ENCODE results near the gene AAMP.

AAMP gene

DNA sequence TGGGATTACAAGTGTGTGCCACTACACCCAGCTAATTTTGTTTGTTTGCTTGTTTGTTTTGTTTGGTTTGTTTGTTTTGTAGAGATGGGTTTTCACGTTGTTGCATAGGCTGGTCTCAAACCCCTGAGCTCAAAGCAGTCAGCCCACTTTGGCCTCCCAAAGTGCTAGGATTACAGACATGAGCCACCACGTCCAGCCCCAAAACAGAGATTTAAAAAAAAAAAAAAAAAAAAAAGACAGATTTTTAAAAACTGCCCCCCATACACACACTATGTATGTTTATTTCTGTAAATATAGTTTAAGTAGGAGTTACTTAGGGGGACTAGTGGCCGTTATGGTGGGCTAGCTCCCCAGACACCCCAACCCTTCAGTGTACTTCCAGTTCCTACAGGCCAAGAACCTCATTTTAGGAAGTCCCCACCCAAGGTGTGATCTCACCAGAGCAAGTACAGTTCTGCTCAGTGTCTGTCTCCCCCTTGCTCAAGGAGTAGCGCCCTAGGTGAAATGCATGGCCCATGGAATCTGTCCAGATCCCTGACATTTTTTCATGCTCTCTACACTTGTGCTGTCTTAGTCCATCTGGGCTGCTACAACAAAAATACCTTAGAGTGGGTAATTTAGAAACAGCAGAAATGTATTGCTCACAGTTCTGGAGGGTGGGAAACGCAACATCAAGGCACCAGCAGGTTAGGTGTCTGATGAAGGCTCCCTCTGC is 23.9 kb upstream of the AAMP start:
- ATAC-seq, result no peak

- ATAC-seq, result peak; percentile 92 to 93
These were observed 22.4 kb upstream of the AAMP start, which contains the start of gene TMBIM1 for GRCh38 chr2:218292048-218293014. Gene TMBIM1 (minus strand): TSS chr2:218292503. CDS start chr2:218282141, 10,362 bp downstream.

DNA sequence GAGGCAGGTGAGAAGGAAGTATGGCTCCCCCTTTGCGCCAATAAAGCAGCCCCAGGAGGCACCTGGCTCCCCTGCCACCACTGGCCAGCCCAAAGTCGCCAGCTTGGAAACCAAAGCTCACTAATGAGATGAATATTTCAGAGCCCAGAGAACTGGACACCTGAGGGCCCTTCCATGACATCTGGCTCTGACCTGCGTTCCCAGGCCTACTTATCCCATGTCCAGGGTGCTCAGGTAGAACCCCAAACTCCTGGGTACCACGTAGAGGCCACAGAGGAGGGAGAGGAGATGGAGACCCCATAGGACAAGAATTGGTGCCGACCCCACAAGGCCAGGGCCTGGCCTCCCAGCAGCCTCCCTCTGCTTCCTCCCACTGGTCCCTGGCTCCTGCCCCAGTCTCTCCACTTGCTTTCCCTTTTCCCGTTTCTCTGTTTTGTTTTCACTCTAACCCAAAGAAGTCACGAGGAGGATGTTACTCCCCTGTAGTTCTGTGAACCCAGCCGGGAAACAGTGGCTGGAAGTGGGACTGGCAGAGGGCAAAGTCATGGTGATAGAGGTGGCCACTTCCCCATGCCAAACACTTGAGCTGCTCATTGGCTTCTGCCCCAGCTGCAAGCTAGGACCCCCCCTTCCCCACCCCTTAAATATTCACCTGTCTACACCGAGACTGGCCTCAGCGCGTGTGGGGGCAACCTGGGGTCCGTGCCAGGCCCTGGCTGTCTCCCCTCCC is 21.5 kb upstream of the AAMP start:
- no peak for ATAC-seq

DNA sequence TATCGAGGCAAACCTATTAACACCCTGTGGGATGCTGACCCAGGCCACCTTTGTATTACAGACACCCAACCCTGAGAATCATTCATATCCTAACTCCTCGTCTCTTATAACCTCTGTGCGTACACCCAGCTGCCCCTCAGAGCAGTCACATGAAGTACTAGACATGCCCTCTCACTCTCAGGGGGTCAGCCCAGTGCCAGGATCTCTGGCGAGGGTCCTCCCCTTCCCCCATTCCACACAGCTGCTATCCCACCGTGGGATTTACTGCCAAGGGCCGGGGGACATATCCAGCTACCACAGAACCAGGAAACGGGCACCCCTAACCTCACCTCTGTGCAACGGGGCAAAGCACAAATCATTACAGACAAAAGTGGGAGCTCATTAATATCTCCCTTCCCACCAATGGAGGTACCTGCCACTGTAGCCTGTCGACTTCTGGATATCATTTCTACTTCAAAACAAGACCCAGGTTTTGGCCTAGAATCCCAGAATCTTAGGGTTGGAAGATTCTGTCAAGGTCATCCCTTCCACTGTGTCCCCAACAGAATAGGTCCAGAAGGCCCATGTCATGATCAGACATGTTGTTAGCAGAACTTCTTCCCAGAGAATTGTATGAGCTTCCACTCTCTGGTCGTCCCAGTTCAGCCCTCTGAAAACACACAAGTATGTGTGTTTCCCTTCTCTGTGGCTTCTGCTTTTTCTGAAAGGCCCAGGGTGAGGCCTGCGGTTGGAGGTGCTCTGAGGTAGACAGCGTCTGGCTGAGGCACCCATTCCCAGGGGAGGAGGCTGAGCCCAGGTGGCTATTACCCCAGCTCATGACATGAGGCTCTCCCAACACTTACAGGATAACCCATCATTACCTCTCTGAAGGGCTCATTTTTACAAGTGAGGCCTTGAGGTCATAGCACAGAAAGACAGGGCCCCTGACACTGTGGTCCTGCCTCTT is 20.7 kb upstream of the AAMP start:
- no peak for ATAC-seq

DNA sequence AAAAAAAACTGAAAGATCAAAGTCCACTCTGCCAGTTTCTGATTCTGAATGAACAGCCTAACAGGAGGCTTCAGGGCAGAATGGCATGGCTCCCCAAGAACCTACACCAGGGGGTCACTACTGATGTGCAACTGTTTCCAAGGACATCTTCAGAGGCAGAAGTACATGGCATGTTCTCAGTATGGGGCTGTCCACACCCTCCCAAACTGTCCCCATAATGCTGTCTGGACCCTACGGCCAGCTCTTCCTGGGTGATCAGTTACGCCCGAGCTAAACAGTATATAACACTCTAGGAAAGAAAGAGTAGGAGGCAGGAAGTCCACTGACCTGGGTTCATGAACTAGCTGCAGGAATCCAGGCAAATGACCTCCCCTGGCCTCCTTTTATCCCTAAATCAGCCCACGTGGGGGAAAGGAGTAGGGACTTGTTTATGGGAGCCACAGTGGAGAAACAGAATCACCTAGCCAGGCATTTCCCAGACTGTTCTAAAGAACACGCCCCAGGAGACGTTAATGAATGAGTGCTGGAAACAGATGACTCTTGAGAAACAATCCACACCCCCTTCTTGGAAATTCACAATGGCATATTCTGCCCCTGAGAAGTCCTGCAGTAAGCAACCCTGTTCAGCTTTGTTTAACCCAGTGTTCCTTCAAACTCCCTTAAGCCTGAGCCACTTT is 19.8 kb upstream of the AAMP start:
- ATAC-seq, result no peak

DNA sequence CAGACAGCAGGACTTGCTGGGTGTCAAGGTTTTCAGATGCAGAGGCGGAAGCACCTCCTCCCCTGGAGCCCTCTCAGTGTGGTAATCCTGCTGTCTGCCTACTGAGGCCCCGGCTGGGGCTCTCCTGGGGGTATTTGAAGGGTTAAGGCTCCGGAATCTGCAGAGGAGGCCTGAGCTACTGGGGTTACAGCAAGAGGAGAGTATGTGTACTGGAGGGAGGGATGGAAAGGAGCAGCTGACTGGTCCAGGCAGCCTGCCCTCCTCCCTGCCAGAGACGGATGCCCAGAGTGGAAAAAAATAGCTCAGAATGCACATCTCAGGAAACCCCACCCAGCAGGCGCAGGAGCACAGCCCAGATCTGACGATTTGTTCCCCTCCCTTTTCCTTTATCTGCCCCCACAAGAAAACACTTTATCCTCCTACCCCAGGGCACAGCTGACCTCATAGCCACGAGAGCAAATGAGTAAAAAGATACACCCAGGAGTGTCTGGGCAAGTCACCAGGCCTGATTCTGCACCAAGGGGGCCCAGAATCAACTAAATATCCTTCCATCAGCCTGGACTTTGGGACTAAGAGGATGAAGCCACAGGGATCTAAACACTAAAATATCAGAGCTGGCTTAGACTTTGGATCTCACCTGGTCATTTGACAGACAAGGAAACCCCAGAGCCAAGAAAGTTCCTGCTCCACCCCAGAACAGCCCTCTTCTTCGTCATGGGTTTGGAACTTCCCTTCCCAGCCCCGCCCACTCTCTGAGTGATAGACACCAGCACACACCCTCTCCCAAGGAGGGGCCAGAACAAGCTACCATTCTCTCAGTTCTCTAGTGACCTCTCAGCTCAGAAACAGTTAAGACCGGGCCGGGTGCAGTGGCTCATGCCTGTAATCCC is 16.9 kb upstream of the AAMP start:
- ATAC-seq, result peak; percentile 64 to 67

GRCh38 chr2:218285604-218286003 is 15.7 kb upstream of the AAMP start:
- ATAC-seq, result no peak

- ATAC-seq, result peak; percentile 69 to 71
These were observed 14.3 kb upstream of the AAMP start for GRCh38 chr2:218284106-218284811.

DNA sequence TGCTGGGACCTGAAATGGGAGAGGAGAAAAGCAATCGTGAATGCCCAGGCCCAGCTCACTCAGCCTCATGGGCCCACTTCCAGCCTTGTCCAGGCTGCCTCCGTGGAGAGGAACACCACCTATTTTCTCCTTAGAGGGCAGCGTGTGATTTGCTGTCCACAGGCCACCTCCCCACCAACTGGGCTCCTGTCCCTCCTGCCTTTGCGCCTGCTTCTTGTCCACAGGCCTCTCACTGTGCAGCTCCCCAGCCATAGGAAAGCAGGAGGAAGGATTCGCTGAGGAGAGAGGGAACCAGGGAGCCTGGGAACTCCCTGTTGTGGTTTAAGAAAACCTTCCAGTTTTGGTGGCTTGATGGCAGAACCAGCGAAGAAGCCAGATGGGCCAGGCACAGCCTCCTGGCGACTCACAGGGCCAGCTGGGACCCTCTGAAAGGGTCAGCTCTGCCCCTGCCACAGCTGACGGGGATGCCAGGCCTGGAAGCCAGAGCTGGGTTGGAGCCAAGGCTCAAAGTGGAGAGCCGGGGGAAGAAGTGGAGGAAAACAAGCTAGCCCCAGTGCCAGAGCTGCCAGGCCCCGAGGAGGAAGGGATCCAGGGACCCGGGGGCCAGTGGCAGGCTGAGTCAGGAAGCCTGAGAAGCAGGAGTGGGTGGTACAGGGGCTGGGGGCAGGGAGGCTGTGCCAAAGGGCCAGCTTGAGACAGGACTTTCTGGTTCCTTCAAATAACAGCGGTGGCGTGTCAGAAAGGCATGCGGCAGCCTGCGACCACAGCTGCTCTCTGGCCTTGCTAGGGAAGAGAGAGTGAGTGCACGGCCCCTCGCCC is 12.4 kb upstream of the AAMP start:
- no peak for ATAC-seq

- ATAC-seq, result no peak
These were observed 11.5 kb upstream of the AAMP start for GRCh38 chr2:218281449-218281848.

- ATAC-seq, result no peak
These were observed 10.4 kb upstream of the AAMP start for GRCh38 chr2:218280260-218280870.

- no peak for ATAC-seq
These were observed 8.8 kb upstream of the AAMP start for GRCh38 chr2:218278531-218279360.

DNA sequence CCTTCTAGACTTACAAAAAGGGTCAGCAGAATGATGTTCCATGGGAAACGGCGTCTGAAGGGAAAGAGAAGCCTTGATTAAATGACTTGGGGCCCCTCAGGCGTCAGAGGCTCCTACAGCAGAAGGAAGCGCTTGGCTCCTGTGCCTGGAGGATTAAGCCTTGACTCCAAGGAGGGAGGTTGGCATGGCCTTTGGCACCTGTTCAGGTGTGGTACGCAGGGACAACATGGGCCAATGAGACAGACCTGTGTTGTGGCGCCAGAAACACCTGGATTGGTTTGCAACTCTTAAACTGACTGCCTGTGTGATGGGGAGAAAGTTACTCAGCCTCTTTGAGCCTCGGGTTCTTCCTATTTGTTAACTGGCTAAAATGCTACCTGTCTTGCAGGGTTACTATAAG is 8.0 kb upstream of the AAMP start:
- no peak for ATAC-seq

DNA sequence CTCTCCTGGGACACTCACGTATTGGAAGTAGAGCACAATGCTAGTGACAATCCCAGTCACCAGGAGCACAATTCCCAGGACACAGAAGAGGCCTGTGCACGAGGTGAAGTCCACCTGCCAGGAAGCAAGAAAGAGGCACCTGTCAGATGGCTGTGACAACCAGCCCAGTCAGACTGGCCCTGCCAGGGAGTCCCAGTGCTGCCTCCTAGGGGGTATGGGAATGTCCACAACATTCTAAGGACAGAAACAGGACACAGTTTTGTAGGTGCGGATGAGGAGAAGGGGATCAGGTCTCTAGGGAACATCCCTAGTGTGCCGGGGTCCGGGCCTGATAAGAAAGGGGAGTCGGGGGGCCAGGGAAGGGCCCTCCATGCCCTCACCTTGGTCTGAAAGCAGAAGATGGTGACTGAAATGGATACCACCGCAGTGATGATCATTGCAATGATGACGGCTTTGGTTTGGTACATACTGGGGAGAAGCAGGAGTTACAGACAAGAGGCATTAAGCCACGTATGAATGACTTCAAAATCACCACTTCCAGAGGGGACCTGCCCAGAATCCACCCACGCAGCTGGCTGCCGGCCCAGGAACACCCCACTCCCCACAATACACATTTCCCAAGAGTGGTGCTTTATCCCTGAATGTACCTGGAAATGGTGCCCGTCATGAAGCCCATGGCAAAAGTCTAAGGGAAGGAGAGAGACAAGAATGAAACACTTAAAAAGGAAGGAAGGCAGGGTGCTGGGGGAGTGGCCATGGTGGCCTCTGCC is 7.2 kb upstream of the AAMP start:
- no peak for ATAC-seq

GRCh38 chr2:218275371-218276072 is 5.6 kb upstream of the AAMP start:
- ATAC-seq, result no peak

GRCh38 chr2:218274586-218274985 is 4.6 kb upstream of the AAMP start:
- ATAC-seq, result no peak

Measured in activated CD4-positive, CD25-positive, alpha-beta regulatory T cell treated with anti-CD3 and anti-CD28 coated beads, Interleukin-2, amount 50 U/mL, for 24 hours (primary cell).